GM12892 (cell line): ENCODE measurements around the gene ZNF467.

Source experiments
- POLR2A ChIP-seq: IDR thresholded peaks from 2 replicates; pipeline ENCODE4 v1.6.1; 2011; ENCODE audit warnings: low read depth, low read length, control low read depth
- POLR2AphosphoS5 ChIP-seq: IDR thresholded peaks from 2 replicates; pipeline ENCODE4 v1.6.1; 2011; ENCODE audit warnings: low read depth, low read length, control low read depth
- TAF1 ChIP-seq: IDR thresholded peaks from 2 replicates; pipeline ENCODE4 v1.6.1; 2011; ENCODE audit warnings: low read depth, mild to moderate bottlenecking, control low read depth, low read length, borderline replicate concordance

GRCh38 chr7:149735779-149736477 lies 37.5 kb downstream of the ZNF467 start:
- no peak for TF ChIP-seq POLR2AphosphoS5
- TF ChIP-seq POLR2A: no peak
- TF ChIP-seq TAF1: no peak
